Activated CD4-positive, alpha-beta T cell treated with anti-CD3 and anti-CD28 coated beads for 1 hour (primary cell): Measurements from ENCODE around the gene CNTF.
"Not testable (repeated sequence)": the region's sequence is repeated elsewhere in the genome, so short reads cannot be mapped to it uniquely, and the experiment has no call there.

Experiments
- DNase-seq: peaks from one replicate; pipeline ENCODE4 v3.0.0-alpha.2; 2020

Gene CNTF

GRCh38 chr11:58622344-58622743, at the start of gene CNTF:
Gene CNTF, plus strand, starts transcription at chr11:58622665. Its CDS starts 88 bp downstream, at chr11:58622753.
- no peak for DNase-seq

- not testable (repeated sequence) for DNase-seq
These were observed 49.6 kb upstream of the CNTF start for GRCh38 chr11:58572906-58573305.

GRCh38 chr11:58573451-58574104, 48.9 kb upstream of the CNTF start:
- peak; percentile 21 for DNase-seq

- no peak for DNase-seq
These were observed 47.6 kb upstream of the CNTF start for GRCh38 chr11:58574881-58575280.

GRCh38 chr11:58575377-58576020, 47.0 kb upstream of the CNTF start, which contains the start of gene LPXN:
Gene LPXN, minus strand, starts transcription at chr11:58575856. Its CDS starts 84 bp downstream, at chr11:58575772.
- peak; percentile 37 for DNase-seq

- DNase-seq: no peak
These were observed 45.5 kb upstream of the CNTF start for GRCh38 chr11:58576887-58577471.

GRCh38 chr11:58577555-58578135, 44.8 kb upstream of the CNTF start:
- peak; percentile 74 for DNase-seq

- DNase-seq: peak; percentile 90
These were observed 44.3 kb upstream of the CNTF start for GRCh38 chr11:58578136-58578634.

GRCh38 chr11:58578635-58579191, 43.8 kb upstream of the CNTF start, which contains the start of gene ZFP91:
Gene ZFP91, plus strand, starts transcription at chr11:58579063. Its CDS starts 219 bp downstream, at chr11:58579282.
- peak; percentile 96 for DNase-seq

GRCh38 chr11:58579192-58580129, 43.0 kb upstream of the CNTF start:
- peak; percentile 89 for DNase-seq

- DNase-seq: no peak
These were observed 42.2 kb upstream of the CNTF start for GRCh38 chr11:58580311-58580710.

- no peak for DNase-seq
These were observed 40.0 kb upstream of the CNTF start for GRCh38 chr11:58582437-58582836.

- DNase-seq: no peak
These were observed 35.5 kb upstream of the CNTF start for GRCh38 chr11:58586998-58587397.

GRCh38 chr11:58591659-58592058, 30.8 kb upstream of the CNTF start:
- DNase-seq: no peak

GRCh38 chr11:58592760-58593472, 29.5 kb upstream of the CNTF start:
- no peak for DNase-seq

GRCh38 chr11:58594826-58595225, 27.6 kb upstream of the CNTF start:
- DNase-seq: no peak

GRCh38 chr11:58596621-58597020, 25.8 kb upstream of the CNTF start:
- DNase-seq: no peak

GRCh38 chr11:58597486-58598144, 24.9 kb upstream of the CNTF start:
- no peak for DNase-seq

GRCh38 chr11:58600510-58600909, 22.0 kb upstream of the CNTF start:
- DNase-seq: no peak

- DNase-seq: no peak
These were observed 15.3 kb upstream of the CNTF start for GRCh38 chr11:58606930-58607714.
